ENCODE measurements around the gene TEX14. TPM values are rescaled to one million over a fixed set of nuclear protein-coding genes. Genes with fewer than 3 reads are reported as not detected.
"Not testable (repeated sequence)": the region's sequence is repeated elsewhere in the genome, so short reads cannot be mapped to it uniquely, and the experiment has no call there.

The TEX14 gene
- polyA plus RNA-seq, 2 donors = 0.02 to 0.05 TPM

DNA sequence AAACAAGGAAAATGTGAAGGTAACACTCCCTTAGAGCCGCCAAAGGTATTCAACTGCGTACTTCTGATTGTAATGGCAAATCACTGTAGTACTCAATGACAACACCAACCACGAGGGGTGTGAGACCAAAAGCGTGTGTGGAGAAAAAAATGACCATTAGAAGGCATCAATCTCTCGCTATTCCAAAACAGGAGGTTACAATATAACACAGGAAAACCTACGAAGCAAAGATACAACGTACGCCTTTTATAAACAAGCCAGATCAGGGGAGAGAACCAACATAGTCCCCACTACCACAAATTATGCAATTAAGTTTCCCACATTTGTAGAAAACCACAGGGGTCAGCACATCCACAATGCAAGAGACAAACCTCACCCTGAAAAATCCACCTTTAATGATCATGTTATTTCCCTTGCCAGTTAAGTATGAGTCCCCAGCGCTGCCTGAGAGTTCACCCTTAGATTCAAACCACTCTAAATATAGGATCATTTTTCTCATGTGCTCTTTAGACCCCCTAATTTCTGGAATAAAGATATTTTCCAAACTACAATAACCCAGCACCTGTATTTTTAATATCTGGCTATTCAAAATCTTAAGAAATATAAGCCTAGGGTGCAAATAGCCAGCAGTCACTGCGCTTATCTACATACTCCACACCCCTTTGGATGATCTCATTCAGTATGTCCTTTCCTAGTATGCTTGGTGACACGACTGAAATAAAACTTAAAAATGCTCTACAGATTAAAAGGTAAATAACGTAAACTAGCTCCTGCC is 12.4 kb downstream of the TEX14 start:
- 56 to 60% methylated on average over 12 of the region's 12 CpGs for WGBS, 2 donors
- Histone ChIP-seq H3K36me3 (ENCODE audit: control insufficient read depth in 2 of 2, insufficient read depth in 2 of 2, low read length in 1 of 2) (no peaks in the 10 kb centered on the region), H3K4me3 (ENCODE audit: low read depth in 1 of 2, low read length in 2 of 2) (no peak overlapping the region), H3K27me3 (ENCODE audit: control insufficient read depth in 1 of 2, insufficient read depth in 2 of 2, low read length in 2 of 2) (no peaks in the 10 kb centered on the region), H3K27ac (ENCODE audit: low read depth in 2 of 2, low read length in 1 of 2) (no peak overlapping the region), H3K9me3 (ENCODE audit: control insufficient read depth in 2 of 2, insufficient read depth in 1 of 2, low read depth in 1 of 2, low read length in 1 of 2) (no peaks in the 10 kb centered on the region), H3K4me1 (ENCODE audit: control insufficient read depth in 2 of 2, insufficient read depth in 2 of 2, low read length in 1 of 2) (no peaks in the 10 kb centered on the region)

DNA sequence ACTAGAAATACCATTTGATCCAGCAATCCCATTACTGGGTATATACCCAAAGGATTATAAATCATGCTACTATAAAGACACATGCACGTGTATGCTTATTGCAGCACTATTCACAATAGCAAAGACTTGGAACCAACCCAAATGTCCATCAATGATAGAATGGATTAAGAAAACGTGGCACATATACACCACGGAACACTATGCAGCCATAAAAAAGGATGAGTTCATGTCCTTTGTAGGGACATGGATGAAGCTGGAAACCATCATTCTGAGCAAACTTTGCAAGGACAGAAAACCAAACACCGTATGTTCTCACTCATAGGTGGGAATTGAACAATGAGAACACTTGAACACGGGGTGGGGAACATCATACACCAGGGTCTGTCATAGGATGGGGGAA is 13.6 kb downstream of the TEX14 start:
- H3K36me3 ChIP-seq (ENCODE audit: control insufficient read depth in 2 of 2, insufficient read depth in 2 of 2, low read length in 1 of 2) = not testable (repeated sequence)

DNA sequence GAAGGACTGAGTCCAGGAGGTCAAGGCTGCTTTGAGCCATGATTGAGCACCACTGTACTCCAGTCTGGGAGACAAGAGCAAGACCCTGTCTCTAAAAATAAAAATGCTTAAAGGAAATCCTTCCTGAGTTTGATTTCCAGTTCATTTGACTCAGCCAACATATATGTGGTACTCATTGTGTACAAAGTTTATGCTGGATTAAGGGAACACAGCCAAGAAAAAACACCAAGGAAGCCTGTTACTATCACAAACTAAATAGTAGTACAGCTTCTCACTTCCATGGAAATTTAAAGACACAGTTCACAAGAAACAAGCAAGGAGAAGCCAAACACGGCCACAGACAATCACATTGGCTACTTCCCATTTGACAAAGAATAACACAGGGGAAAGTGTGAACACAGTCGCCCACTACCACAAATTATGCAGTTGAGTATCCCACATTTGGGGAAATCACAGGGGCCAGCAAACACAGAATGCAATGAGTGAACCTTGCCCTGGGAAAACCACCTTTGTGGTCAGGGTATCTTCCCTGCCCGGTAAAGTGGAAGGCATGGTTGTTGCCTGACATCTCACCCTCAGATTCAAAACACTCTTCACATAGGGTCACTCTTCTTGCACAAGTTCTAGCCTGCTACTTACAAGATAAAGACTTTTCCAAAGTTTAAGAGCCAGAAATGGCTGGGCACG is 14.5 kb downstream of the TEX14 start:
- H3K27me3 ChIP-seq (ENCODE audit: control insufficient read depth in 1 of 2, insufficient read depth in 2 of 2, low read length in 2 of 2) = no peaks in the 10 kb centered on the region
- H3K36me3 ChIP-seq (ENCODE audit: control insufficient read depth in 2 of 2, insufficient read depth in 2 of 2, low read length in 1 of 2) = no peaks in the 10 kb centered on the region
- H3K4me1 ChIP-seq (ENCODE audit: control insufficient read depth in 2 of 2, insufficient read depth in 2 of 2, low read length in 1 of 2) = no peaks in the 10 kb centered on the region
- H3K27ac ChIP-seq (ENCODE audit: low read depth in 2 of 2, low read length in 1 of 2) = no peak overlapping the region
- 77 to 81% methylated on average over 4 of the region's 4 CpGs for WGBS, 2 donors
- no peak overlapping the region for H3K4me3 ChIP-seq (ENCODE audit: low read depth in 1 of 2, low read length in 2 of 2)
- H3K9me3 ChIP-seq (ENCODE audit: control insufficient read depth in 2 of 2, insufficient read depth in 1 of 2, low read depth in 1 of 2, low read length in 1 of 2) = no peaks in the 10 kb centered on the region

More for the DNA sequence above, 13.6 kb downstream of the TEX14 start:
- H3K27me3 ChIP-seq (ENCODE audit: control insufficient read depth in 1 of 2, insufficient read depth in 2 of 2, low read length in 2 of 2); H3K4me1 ChIP-seq (ENCODE audit: control insufficient read depth in 2 of 2, insufficient read depth in 2 of 2, low read length in 1 of 2); H3K4me3 ChIP-seq (ENCODE audit: low read depth in 1 of 2, low read length in 2 of 2); H3K27ac ChIP-seq (ENCODE audit: low read depth in 2 of 2, low read length in 1 of 2); H3K9me3 ChIP-seq (ENCODE audit: control insufficient read depth in 2 of 2, insufficient read depth in 1 of 2, low read depth in 1 of 2, low read length in 1 of 2): not testable (repeated sequence)
- WGBS, 2 donors = 85 to 87% methylated on average over 5 of the region's 5 CpGs

DNA sequence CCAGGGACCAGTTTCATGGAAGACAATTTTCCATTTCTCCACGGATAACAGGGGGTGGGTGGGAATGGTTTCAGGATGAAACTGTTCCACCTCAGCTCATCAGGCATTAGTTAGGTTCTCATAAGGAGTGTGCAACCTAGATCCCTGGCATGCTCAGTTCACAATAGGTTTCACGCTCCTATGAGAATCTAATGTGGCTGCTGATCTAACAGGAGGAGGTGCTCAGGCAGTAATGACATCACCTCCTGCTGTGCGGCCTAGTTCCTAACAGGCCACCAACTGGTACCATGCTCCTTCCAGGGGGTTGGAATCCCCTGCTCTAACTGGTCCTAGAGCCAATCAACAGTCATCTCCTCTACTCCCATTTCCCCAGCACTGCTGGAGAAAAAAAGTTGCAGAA is 19.9 kb downstream of the TEX14 start:
- Histone ChIP-seq H3K27ac (ENCODE audit: low read depth in 2 of 2, low read length in 1 of 2) (no peak overlapping the region), H3K36me3 (ENCODE audit: control insufficient read depth in 2 of 2, insufficient read depth in 2 of 2, low read length in 1 of 2) (no peaks in the 10 kb centered on the region), H3K4me1 (ENCODE audit: control insufficient read depth in 2 of 2, insufficient read depth in 2 of 2, low read length in 1 of 2) (peaks cover 0 to 3% of the 10 kb centered on the region in 2 donors), H3K9me3 (ENCODE audit: control insufficient read depth in 2 of 2, insufficient read depth in 1 of 2, low read depth in 1 of 2, low read length in 1 of 2) (no peaks in the 10 kb centered on the region), H3K4me3 (ENCODE audit: low read depth in 1 of 2, low read length in 2 of 2) (no peak overlapping the region), H3K27me3 (ENCODE audit: control insufficient read depth in 1 of 2, insufficient read depth in 2 of 2, low read length in 2 of 2) (no peaks in the 10 kb centered on the region)
- 83 to 86% methylated on average over 3 of the region's 3 CpGs for WGBS, 2 donors

DNA sequence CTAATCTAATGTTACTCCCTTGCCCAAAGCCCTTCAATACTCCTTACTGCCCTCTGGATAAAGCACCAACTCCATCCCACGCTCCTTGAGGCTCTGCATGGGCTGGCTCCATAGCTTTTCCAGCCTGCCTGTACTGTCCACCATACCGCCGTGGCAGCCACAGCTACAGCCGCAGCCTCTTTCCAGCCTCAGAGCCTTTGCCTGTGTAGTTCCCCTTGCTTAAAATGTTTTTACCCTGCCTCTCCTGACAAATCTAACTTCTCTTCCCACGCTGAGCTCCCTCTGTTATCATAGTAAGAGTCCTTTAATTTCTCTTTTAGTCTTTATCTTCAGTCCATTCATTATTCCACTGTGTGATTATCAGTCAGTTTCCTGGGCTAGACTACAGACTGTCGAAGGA is 22.0 kb downstream of the TEX14 start:
- 67 to 73% methylated on average over 6 of the region's 6 CpGs for WGBS, 2 donors
- Histone ChIP-seq H3K4me1 (ENCODE audit: control insufficient read depth in 2 of 2, insufficient read depth in 2 of 2, low read length in 1 of 2) (peaks cover 0 to 3% of the 10 kb centered on the region in 2 donors), H3K27me3 (ENCODE audit: control insufficient read depth in 1 of 2, insufficient read depth in 2 of 2, low read length in 2 of 2) (no peaks in the 10 kb centered on the region)

DNA sequence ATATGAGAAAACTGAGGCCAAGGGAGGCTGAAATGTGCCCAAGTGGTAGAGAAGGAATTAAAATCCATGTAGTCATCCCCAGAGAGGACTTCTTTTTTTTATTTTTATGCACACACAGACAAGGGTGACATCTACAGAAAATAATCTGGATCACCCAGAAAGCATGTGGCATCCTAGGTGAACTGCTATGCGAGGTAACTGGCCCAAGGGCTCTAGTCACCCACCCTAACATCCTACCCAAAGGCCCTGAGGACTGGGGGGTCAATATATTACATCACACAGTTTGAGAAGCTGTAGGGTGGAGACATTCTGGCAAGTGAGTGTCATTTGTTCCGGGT is 23.3 kb downstream of the TEX14 start:
- no peak overlapping the region for H3K4me3 ChIP-seq (ENCODE audit: low read depth in 1 of 2, low read length in 2 of 2)
- H3K36me3 ChIP-seq (ENCODE audit: control insufficient read depth in 2 of 2, insufficient read depth in 2 of 2, low read length in 1 of 2) = no peaks in the 10 kb centered on the region
- H3K9me3 ChIP-seq (ENCODE audit: control insufficient read depth in 2 of 2, insufficient read depth in 1 of 2, low read depth in 1 of 2, low read length in 1 of 2) = no peaks in the 10 kb centered on the region
- 75 to 81% methylated on average over 2 of the region's 2 CpGs for WGBS, 2 donors
- H3K27ac ChIP-seq (ENCODE audit: low read depth in 2 of 2, low read length in 1 of 2) = no peak overlapping the region
- H3K27me3 ChIP-seq (ENCODE audit: control insufficient read depth in 1 of 2, insufficient read depth in 2 of 2, low read length in 2 of 2) = no peaks in the 10 kb centered on the region
- peaks cover 0 to 3% of the 10 kb centered on the region in 2 donors for H3K4me1 ChIP-seq (ENCODE audit: control insufficient read depth in 2 of 2, insufficient read depth in 2 of 2, low read length in 1 of 2)

More for the DNA sequence above, 22.0 kb downstream of the TEX14 start:
- Histone ChIP-seq H3K9me3 (ENCODE audit: control insufficient read depth in 2 of 2, insufficient read depth in 1 of 2, low read depth in 1 of 2, low read length in 1 of 2) (no peaks in the 10 kb centered on the region), H3K36me3 (ENCODE audit: control insufficient read depth in 2 of 2, insufficient read depth in 2 of 2, low read length in 1 of 2) (no peaks in the 10 kb centered on the region), H3K4me3 (ENCODE audit: low read depth in 1 of 2, low read length in 2 of 2) (no peak overlapping the region), H3K27ac (ENCODE audit: low read depth in 2 of 2, low read length in 1 of 2) (no peak overlapping the region)

DNA sequence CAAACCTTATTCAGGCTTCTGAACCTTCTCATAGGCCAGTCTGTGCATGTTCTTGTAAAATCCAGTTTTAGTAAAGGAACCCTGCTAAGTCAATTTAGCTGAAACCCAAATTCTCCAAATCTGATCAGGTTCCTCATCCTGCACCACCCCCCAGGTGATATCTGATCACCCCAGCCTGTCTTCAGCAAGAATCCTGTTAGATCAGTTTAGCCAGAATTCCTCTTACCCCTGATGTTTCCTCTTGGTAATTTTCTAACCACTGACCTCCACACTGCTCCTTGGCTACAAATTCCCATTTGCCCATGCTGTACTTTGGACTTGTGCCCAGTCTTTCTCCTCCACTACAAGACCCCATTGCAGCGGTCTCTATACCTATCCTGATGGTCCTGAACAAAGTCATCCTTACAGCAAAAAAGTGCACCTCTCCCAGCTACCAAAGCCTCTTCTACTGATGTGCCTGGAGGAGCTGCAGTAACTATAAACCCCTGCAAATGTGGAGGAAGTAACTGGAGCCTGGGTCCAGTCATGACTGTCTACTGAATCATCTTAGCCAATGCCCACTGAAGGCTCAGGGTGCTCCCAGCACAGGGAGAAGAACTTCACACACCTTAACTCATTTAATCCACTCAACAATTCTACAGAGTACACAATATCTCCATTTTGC is 23.8 kb downstream of the TEX14 start:
- Histone ChIP-seq H3K27ac (ENCODE audit: low read depth in 2 of 2, low read length in 1 of 2) (no peak overlapping the region), H3K9me3 (ENCODE audit: control insufficient read depth in 2 of 2, insufficient read depth in 1 of 2, low read depth in 1 of 2, low read length in 1 of 2) (no peaks in the 10 kb centered on the region), H3K36me3 (ENCODE audit: control insufficient read depth in 2 of 2, insufficient read depth in 2 of 2, low read length in 1 of 2) (no peaks in the 10 kb centered on the region), H3K4me3 (ENCODE audit: low read depth in 1 of 2, low read length in 2 of 2) (no peak overlapping the region), H3K4me1 (ENCODE audit: control insufficient read depth in 2 of 2, insufficient read depth in 2 of 2, low read length in 1 of 2) (peaks cover 0 to 3% of the 10 kb centered on the region in 2 donors), H3K27me3 (ENCODE audit: control insufficient read depth in 1 of 2, insufficient read depth in 2 of 2, low read length in 2 of 2) (no peaks in the 10 kb centered on the region)
- WGBS, 2 donors = 64 to 82% methylated on average over 1 of the region's 1 CpG

DNA sequence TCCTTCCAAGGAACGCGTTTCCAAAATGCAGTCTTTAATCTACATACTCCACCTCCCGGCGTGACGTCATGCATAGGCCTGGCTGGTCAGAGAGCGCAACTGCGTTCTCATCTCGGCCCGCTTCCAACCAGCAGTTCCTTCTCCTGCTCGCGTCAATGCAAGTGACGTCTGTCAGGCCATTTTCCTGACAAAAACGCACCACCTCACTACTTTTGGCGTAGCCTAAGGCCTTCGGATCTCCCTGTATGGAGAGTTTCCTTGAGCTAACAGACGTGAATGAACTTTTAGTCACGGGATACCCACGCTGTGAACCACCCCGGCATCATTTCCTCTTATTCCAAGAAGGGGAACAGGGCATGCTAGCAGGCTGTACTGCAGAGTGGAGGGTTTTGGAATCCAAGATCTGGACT is 25.0 kb downstream of the TEX14 start:
- peaks cover 0 to 3% of the 10 kb centered on the region in 2 donors for H3K4me1 ChIP-seq (ENCODE audit: control insufficient read depth in 2 of 2, insufficient read depth in 2 of 2, low read length in 1 of 2)
- no peaks in the 10 kb centered on the region for H3K36me3 ChIP-seq (ENCODE audit: control insufficient read depth in 2 of 2, insufficient read depth in 2 of 2, low read length in 1 of 2)
- H3K9me3 ChIP-seq (ENCODE audit: control insufficient read depth in 2 of 2, insufficient read depth in 1 of 2, low read depth in 1 of 2, low read length in 1 of 2) = no peaks in the 10 kb centered on the region
- H3K27ac ChIP-seq (ENCODE audit: low read depth in 2 of 2, low read length in 1 of 2) = peak overlapping the region in 1 of 2 donors; percentile 46
- WGBS, 2 donors = 52 to 57% methylated on average over 19 of the region's 19 CpGs
- no peaks in the 10 kb centered on the region for H3K27me3 ChIP-seq (ENCODE audit: control insufficient read depth in 1 of 2, insufficient read depth in 2 of 2, low read length in 2 of 2)
- no peak overlapping the region for H3K4me3 ChIP-seq (ENCODE audit: low read depth in 1 of 2, low read length in 2 of 2)

DNA sequence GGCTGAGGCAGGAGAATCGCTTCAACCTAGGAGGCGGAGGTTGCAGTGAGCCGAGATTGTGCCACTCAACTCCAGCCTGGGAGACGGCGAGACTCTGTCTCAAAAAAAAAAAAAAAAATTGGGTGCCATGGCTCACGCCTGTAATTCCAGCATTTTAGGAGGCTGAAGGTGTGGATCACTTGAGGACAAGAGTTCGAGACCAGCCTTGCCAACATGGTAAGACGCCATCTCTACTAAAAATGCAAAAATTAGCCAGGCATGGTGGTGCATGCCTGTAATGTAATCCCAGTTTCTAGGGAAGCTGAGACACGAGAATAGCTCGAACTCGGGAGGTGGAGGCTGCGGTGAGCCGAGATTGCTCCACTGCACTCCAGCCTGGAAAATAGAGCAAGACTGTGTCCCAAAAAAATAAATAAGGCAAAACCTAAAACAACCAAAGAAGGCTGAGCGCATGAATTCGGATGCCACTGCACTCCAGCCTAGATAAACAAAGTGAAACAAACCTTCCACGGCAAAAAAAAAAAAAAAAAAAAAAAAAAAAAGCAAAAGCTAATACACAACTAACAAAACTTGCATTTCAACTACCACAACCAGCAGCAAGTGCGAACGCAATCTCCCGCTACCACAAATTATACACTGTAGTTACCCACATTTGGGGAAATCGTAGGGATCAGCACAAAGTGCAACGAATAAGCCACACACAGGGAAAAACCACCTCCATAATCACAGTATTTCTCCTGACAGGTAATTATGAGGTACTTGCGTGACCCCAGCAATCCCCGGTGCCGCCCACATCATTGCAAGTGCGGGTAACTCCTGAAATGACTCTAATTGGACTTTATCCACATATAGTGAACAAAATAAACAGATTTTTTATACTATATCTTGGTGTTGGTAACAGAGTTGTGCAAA is 25.6 kb downstream of the TEX14 start:
- no peaks in the 10 kb centered on the region for H3K36me3 ChIP-seq (ENCODE audit: control insufficient read depth in 2 of 2, insufficient read depth in 2 of 2, low read length in 1 of 2)
- no peak overlapping the region for H3K4me3 ChIP-seq (ENCODE audit: low read depth in 1 of 2, low read length in 2 of 2)
- H3K4me1 ChIP-seq (ENCODE audit: control insufficient read depth in 2 of 2, insufficient read depth in 2 of 2, low read length in 1 of 2) = peaks cover 0 to 3% of the 10 kb centered on the region in 2 donors
- WGBS, 2 donors = 77% methylated on average over 25 of the region's 25 CpGs
- H3K9me3 ChIP-seq (ENCODE audit: control insufficient read depth in 2 of 2, insufficient read depth in 1 of 2, low read depth in 1 of 2, low read length in 1 of 2) = no peaks in the 10 kb centered on the region
- H3K27ac ChIP-seq (ENCODE audit: low read depth in 2 of 2, low read length in 1 of 2) = no peak overlapping the region
- no peaks in the 10 kb centered on the region for H3K27me3 ChIP-seq (ENCODE audit: control insufficient read depth in 1 of 2, insufficient read depth in 2 of 2, low read length in 2 of 2)

All from esophagus (tissue), 2 donors.